Renal pelvis (tissue), 4 donors: ENCODE measurements around the gene TMED10. TPM values are rescaled to one million over a fixed set of nuclear protein-coding genes. Genes with fewer than 3 reads are reported as not detected.
"Not testable (repeated sequence)": the region's sequence is repeated elsewhere in the genome, so short reads cannot be mapped to it uniquely, and the experiment has no call there.

Experiments
- DNase-seq: peaks from one replicate; pipeline ENCODE4 v3.0.0-alpha.2; 2013
- polyA plus RNA-seq, 3 donors: library from polyadenylated mRNA; unstranded; fragments of 120-200 nt; gene quantifications; one replicate each; pipeline ENCODE4 v1.2.1, GENCODE V29; 2013; ENCODE audit not compliant: insufficient read length in 3 of 3

The TMED10 gene
- polyA plus RNA-seq, 3 donors, result 225 to 251 (median 250) TPM

DNA sequence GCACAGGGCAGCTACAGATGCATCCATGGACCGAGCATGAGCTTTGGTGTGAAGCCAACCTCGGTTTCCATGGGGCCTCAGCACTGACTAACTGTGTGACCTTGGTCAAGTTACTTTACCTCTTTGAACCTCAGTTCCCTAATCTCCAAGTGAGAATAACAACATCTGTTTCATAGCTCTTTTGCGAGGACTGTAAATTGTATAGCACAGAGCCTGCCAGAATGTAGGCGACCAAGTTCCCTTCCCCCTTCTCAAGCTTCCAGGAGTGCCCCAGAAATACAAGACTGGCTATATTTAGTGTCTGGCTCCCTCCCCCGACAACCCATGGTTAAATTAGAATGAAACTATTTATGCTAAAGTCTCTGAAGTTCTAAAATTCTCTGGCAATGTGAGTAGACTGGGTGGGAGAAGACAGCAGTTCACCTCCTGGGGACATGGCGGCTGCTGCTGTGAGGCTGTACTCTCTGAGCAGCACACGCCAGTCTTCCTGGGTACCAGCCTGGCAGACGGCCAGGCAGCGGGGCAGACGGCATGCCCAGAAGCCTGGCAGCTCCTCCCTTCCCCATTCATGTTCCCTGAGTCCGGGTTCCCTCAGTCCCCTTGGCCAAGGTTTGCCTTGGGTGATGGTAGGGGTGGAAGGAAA, 22.0 kb upstream of the TMED10 start:
- DNase-seq, result peak; percentile 62

DNA sequence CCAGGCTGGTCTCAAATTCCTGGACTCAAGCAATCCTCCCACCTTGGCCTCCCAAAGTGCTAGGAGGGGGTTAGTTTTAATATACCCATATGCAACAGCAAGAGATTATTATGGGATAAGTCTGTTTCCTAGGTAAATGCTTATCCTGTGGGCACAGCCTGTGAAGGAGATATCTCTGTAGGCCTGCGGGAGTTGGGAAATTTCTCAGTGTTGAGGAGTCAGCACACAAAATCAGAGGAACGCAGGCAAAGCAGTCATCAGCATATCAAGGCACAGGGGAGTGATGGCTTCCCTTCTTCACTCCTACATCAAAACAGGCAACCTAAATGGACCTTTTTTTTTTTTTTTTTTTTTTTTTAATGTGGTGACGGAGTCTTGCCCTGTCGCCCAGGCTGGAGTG, 20.9 kb upstream of the TMED10 start:
- no peak for DNase-seq

DNA sequence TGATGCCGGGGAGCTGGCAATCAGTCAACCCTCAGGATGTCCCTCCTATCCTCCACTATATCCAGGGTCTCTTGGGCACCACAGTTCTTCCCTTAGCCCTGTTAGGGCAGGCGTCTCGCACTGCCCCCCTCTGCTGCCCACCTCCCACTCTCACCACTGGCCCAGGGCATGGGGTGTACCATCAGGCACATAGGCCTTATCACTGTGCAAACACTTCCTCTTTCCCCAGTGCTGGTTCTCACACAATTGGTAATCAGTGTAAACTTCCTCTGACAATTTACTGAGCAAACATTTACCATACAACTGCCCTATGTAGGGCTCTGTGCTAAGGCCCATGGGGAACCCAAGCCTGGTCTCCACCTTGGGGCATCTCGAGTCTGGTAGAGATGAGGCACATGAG, 20.1 kb upstream of the TMED10 start:
- no peak for DNase-seq

DNA sequence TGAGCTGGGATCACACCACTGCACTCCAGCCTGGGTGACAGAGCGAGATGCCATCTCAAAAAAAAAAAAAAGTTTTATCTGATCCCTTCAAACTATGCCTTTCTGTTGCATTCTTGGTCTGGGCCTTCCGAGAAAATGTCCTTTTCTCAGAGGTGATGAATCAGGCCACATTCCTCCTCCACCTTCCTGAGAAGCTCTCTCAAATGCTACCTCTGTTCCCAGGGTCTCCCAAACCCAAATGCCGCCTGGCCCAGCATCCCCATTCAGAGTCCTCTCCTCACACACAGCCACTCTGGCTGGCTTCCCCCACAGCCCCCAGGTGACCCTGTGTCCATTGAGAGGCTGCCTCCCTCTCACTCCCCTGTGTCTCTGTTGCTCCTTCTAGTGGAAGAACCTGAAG, 19.7 kb upstream of the TMED10 start:
- no peak for DNase-seq

DNA sequence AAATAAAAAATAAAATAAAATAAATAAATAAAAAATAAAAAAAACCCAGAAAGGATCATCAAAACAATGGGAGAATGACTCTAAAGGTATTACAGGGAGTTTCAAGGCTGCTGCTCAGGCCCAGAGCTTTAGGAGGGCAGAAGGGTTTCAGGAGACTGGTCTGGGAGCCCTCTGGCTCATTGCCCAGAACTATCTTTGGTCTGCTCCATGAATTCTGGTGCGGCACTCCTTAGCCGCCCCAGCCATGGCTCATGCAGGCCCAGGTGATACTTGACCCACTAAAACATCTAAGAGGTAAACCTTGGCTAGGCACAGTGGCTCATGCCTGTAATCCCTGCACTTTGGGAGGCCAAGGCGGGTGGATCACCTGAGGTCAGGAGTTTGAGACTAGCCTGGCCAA, 14.7 kb upstream of the TMED10 start:
- DNase-seq, result no peak

DNA sequence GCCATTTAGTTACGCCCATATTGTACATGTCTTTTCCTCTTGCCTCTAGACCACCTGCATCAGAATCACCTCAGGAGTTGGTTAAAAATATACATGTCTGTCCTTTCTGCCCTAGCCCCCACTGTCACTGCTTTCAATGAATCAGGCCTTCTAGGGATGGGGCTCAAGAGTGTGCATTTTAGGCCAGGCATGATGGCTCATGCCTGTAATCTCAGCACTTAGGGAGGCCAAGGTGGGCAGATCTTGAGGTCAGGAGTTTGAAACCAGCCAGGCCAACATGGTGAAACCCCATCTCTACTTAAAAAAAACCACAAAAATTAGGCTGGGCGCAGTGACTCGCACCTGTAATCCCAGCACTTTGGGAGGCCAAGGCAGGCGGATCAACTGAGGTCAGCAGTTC, 13.6 kb upstream of the TMED10 start:
- DNase-seq, result no peak

DNA sequence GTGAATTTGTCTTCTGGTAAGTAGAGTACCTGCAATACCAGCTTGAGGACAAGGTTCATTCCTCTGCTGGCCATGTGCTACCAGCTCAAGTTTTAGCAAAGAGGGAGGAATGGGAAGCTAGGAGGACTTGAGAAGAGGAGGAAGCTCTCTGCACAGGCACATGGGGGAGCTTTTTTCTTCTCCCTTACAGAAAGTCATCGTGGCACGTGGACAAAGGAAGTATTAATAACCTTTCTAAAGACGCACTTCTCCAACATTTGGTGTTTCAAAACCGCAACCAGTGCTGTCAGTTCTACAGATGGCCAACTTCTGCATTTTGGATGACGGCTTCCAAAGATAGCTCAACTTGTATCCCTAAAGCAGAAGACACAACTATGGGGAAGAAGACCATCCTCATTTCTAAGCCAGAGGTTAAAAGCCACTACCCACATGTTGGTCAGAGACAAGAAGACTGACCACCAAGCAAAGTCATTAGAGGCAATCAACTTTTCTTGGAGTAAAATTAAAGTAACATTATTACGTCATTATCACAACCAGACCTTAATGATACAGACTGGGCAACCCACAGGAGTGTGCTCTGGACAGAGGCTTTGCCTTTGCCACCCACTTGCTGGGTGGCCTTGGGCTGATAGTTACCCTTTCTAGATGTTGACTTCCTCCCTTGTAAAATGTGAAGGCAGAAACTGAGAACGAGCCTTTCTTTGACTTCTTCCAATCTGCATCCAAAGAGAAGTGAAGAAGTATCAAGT, 12.3 kb upstream of the TMED10 start:
- DNase-seq, result no peak

DNA sequence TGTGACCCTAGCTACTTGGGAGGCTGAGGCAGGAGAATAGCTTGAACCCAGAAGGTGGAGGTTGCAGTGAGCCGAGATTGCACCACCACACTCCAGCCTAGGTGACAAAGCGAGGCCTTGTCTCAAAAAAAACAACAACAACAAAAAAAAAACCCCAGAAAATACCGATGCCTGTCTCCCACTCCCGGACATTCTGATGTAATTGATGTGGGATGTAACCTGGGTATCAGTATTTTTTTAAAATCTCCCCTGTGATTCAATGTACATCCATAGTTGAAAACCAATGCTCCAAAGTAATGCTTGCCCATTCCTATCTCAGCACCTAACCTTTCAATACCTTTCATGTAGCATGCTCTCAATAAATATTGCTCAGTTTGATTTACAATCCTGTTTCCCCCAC, 11.7 kb upstream of the TMED10 start:
- DNase-seq, result no peak

DNA sequence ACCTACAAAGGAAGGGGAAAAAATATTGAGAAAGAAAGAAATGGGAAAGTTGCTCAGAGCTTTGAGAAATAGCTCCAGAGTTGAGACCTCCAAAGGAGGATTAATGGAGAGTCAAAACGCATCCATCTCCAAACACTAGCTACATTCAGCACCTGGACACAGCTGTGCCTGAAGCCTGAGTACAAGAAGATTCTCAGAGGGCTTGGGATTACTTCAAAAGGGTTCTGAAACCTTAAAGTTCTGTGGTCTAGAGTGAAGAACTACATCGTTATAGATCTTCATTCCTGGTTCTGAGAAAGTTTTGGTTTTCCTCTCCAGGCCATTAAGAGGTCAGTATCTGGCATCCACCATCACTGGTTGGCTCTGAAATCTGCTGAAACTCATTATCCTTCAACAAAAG, 10.5 kb upstream of the TMED10 start:
- no peak for DNase-seq

DNA sequence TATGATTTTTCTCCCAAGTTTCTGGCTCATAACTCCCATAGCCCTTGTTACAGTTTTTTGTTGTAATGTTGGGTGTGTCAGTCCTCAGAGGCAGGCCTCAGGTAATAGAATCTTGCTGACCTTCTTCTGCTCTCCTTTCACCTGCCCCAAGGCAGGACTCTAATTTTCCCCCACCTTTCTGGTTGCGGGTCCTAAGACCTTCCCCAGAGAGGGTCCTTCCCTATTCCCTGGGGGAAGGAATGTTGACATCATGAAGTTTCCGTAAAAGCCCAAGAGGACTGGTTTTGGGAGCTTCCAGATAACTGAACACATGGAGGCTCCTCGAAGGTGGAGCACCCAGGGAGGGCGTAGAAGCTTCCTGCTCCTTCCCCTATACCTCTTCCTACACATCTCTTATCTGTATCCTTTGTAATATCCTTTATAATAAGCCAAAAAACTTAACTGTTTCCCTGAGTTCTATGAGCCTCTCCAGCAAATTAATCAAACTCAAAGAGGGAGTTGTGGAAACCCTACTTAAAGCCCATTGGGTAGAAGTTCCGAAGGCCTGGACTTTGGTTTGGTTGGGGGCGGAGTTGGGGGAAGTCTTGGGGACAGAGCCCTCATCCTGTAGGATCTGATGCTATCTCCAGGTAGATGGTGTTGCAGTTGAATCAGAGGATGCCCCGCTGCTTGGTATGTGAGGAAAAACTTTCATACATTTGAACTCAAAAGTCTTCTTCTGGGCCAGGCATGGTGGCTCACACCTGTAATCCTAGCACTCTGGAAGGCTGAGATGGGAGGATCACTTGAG, 9.0 kb upstream of the TMED10 start:
- no peak for DNase-seq

DNA sequence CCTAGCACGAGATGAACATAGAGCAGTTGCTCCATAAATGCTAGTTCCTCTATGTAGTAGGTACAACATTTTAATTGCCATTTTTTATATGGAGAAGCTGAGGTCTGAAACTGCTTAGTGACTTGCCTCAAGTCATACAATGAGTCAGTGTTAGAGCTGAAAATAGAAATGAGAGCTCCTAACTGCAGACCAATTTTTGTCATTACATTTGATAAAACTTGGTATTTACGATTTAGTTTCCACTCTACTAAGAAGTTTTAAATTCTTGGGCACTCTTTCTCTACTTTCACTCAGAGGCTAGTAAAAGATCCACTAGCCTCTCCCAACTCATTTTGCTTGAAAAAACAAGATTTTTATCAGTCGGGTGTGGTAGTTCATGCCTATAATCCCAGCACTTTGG, 8.1 kb upstream of the TMED10 start:
- no peak for DNase-seq

DNA sequence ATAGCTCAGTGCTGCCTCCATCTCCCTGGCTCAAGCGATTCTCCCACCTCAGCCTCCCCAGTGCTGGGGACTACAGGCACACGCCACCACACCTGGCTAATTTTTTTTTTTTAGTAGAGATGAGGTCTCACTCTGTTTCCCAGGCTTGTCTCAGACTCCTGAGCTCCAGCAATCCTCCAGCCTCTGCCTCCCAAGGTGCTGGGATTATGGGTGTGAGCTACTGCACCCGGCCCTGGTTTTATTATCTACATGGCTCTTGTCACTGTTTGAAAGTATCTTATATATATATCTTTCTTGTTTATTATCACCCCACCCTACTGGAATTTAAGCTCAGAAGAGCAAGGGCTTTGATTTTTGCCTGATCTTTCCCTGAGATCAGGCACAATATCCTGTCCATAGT, 7.6 kb upstream of the TMED10 start:
- DNase-seq, result no peak

DNA sequence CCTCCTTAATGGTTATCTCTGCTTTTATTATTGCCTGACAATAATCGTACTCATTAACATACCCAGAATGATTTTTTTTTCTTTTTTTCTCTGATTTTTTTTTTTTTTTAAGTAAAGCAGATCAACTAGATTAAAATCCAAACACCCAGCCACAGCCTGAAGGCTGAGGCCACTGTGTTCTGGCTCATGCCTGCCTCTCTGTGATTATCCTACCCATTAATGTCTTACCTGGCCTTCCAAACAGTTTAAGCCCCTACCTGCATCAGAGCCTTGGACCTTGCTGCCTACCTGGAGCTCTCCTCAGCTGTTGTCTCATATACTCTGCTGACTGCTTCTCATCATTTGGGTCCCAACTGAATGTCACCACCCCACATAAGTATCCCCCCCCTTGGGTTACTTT, 6.8 kb upstream of the TMED10 start:
- DNase-seq, result no peak

DNA sequence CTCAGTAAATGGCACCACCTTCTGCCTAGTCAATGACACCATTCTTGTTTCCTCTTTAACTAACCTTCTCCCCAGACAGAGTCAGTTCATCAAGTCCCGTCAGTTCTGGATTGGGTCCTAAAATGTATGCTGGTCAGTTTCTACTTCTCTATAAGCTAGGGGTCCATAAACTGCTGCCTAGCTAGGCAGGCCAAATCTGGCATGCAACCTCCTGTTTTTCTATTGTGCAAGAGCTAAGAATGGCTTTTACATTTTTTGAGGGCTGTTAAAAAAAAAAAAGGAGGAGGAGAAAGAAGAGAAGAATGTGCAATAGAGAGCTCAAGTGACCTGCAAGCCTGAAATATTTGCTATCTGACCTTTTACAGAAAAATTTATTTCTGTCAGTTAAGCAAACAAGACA, 6.4 kb upstream of the TMED10 start:
- DNase-seq, result no peak

DNA sequence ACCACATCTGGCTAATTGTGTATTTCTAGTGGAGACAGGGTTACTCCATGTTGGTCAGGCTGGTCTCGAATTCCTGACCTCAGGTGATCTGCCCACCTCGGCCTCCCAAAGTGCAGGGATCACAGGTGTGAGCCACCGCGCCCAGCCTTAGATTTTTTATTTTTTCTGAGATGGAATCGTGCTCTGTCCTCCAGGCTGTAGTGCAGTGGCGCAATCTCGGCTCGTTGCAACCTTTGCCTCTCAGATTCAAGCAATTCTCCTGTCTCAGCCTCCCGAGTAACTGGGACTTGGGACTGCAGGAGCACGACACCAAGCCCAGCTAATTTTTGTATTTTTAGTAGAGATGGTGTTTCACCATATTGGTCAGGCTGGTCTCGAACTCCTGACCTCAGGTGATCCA, 5.8 kb upstream of the TMED10 start:
- not testable (repeated sequence) for DNase-seq

DNA sequence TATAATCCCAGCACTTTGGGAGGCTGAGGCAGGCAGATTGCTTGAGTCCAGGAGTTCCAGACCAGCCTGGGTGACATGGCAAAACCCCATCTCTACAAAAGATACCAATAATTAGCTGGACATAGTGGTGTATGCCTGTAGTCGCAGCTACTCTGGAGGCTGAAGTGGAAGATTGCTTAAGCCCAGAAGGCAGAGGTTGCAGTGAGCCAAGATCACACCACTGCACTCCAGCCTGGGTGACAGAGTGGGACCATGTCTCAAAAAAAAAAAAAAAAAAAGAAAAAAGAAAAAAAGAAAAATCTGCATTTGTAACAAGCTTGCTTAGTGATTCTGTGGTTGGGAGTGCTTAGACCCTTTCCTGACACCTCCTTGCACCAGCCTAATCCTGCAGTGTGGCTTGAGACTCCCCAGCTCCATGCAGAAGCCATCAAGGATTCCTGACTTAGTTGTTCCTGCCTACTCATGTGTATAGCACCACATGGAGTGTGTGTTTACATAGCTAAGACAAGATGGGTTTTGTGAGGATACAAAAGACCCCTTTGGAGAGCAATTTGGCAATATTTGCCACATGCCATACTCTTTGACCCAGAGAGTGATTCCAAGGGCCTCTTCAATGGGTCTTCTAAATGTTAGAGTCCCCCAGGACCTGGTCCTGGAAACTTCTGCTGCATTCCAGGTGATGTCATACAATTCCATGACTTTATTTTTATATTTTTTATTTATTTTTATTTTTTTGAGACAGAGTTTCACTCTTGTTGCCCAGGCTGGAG, 5.1 kb upstream of the TMED10 start:
- no peak for DNase-seq

DNA sequence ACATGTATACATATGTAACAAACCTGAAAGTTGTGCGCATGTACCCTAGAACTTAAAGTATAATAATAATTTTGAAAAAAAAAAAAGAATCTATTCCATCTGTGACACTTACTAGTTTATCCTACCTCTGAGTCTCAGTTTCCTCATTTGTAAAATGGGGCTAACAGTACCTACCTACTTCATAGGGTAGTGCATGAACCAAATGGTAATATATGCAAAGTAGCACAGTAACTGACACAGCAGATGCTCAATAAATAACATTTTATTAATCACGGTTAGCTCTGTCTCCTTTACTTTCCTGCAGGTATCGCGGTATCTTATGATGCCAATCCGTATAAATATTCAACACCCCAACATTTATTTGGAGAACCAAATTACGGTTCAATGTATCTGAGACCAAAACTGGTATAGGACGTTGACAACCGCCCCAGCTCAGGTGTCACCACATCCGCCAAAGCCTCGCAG, 703 bp downstream of the TMED10 start:
- DNase-seq, result no peak

DNA sequence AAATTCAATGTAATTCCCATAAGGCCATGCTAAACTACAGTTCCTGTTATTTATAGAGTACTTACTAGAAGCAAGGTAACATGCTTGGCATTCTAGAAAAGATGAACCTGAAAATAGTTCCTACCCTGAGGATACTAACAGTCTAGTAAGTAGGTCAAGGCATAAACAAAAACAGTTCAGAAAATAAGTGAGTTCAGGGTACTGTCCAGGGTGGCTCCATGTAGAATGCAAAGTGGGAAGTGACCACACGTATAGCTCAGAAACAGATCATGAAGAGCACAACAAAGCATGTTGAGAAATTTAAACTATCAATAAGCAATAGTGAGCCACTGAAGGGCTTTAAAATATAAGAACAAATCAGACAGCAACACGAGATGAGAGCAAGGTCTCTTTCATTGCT, 2.3 kb downstream of the TMED10 start:
- no peak for DNase-seq

DNA sequence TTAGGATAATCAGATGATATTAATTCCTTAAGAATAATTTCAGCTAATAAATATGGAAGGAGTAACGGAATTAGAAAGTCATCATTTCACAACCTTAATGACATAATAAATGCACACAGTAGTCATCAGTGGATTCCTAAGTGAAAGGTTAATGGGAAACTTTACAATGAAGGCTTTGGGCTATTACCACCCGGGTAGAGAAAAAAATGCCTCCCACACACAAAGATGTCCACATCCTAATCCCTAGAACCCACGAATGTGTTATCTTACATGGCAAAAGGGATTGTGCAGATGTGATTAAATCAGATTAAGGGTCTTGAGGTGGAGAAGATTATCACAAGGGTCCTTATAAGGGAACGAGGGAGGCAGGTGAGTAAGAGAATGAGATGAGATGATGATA, 5.6 kb downstream of the TMED10 start:
- DNase-seq, result no peak

DNA sequence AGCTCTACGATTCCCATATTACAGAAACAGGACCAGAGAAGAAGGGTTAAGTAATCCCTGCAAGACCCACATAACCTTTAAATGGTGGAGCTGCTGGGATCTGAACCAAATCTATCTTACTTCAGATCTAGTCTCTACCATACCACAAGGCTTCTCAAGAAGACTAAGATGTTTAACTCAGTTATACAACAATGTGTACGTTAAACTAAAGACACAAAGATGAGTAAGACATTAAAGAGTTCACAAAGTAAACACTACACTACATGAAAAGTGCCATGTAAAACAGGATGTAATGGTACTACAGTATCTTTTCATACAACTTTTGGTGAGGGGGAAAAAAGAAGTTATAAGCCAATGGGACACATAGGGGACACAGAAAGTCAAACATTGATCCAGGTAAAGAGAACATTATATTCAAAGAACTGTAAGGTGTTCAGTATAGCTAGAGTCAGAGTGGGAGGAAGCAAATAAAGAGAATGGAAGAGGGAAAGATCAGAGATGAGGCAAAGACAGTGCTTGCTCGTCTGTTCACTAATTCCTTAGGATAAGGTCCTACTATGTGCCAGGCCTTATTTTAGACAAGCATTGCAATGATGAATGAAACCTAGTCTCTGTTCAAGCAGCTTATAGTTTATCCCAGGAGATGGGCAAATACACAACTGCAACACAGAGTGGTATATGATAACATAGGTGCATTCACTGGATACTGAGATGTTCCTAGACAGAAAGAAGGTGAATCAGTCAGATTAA, 7.7 kb downstream of the TMED10 start:
- DNase-seq, result no peak

DNA sequence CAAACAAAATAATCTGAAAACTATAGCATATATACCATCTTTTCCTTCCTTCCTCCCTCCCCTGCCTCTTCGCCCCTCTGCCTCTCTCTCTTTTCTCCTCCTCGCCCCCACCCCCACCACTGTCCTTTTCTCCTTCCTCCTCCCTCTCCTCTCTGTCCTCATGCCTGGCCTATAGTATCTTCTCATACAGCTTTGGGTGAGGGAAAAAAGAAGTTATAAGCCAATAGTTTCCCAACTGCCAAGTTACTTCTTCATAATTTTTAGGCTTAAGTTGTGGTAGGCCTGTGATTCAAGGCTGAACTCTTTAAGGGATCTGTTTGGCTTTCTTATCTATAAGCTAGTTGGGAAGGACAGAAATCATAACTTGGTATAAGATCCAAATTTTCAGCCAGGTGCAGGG, 9.1 kb downstream of the TMED10 start:
- DNase-seq, result no peak
